GM18861 (cell line): ENCODE data around the gene FAT2.

Experiments
- ATAC-seq: cut with Tn5 transposase; IDR thresholded peaks from one replicate; pipeline ENCODE4 v1.9.1; 2021; ENCODE audit not compliant: unreplicated experiment

FAT2 gene

DNA sequence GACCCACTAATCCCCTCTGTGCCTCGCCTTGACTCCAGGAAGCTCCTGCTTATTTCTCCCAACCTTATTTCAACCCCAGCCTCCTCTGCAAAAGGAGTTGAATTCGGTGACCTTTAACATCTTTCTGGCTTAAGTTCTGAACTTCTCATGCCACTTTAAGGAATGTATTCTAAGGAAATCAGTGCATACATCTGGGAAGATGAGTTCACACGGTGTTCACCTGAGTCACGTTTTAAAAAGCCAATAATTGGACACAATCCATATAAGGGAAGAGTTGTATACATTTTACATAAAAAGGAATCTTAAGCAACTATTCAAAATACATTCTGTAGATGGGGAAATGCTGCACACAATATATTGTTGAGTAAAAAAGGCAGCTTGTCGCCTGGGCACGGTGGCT, 33.2 kb downstream of the FAT2 start:
- no peak for ATAC-seq

- no peak for ATAC-seq
Observed at GRCh38 chr5:151557466-151557865, 33.7 kb downstream of the FAT2 start.

DNA sequence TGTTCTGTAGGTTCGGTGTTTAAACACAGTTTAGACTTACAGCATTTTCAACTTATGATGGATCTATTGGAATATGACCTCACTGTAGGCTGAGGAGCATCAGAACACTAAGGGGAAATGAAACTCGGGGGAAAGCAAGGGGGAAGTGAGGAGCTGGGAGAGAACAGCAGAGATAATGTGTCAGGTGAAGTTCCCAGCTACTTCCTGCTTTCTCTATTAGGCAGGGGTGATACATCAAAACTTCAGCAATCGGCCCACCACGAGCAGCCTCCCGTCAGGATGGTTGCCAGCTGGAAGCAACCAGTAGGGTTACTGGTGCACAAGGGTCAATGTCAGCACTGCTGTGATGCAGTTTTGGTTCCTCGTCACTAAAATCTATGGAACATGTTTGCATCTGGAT, 34.3 kb downstream of the FAT2 start:
- no peak for ATAC-seq

DNA sequence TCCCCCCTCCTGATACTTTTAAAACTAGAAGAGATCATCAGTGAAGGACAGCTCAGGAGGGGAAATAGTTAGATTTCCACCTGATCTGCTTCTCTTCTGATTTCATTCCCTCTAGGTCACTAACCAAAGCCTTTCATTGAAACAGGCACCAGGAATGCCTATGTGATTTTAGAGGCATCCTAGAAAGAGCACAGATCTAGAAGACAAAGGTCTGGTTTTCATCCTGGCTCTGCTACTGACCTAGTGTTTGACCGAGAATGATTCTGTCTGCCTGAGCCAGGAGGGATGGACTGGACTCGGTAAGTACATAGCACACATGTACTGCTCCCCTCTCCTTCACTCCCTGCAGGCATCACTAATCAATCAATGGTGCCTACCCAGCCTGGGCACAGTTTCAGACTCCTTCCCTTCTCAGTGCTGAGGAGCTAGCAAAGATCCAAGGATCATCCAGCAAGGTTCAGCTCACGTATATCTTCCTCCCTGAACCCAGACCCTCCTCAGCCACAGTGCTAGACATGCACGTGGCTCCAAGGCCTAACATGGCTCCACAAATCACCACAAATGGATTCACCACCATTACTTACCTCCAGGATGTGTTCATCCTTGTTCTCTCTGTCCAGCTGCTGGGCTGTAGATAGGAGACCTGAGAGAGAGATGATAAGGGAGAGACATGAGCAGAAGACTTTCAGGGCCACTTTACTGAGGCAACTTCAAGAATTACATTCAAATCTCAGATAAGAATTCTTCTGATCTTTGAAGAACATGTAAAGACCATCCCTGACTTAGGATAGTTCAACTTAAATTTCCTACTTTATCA, 35.2 kb downstream of the FAT2 start:
- ATAC-seq = no peak

- ATAC-seq = no peak
Observed at GRCh38 chr5:151553695-151554094, 37.4 kb downstream of the FAT2 start.

GRCh38 chr5:151553130-151553670, 37.9 kb downstream of the FAT2 start:
- no peak for ATAC-seq

DNA sequence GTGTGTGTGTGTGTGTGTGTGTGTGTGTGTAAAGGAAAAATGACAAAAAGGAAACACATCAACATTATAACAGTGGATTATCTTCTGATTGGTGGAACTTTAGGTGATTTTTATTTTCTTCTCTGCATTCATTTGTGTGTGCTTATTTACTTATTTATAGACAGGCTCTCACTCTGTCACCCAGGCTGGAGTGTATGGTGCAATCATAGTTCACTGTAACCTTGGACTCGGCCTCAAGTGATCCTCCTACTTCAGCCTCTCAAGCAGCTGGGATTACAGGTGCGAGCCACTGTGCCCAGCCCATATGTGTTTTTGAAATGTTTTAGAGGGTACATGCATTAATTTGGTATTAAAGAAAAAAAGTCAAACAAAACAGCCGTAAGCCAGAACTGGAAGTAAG, 39.1 kb downstream of the FAT2 start:
- no peak for ATAC-seq

DNA sequence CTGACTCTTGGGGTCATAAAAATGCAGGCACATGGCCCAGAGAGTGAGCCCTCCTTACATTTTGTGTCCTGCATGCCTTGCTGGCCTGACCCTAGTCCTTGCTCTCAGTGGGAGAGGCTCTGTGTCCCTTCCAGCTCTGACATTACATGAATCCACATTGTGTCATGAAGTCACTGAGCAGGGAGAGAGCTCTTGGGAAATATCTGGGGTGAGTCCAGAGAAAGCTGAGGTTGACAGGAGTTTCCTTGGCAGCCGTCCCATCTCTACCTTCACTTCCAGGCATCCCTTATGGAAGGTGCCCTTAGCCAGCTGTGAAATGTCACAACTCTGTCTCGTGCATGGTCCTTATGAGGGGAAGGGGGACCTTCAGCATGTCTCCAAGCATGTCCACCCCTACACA, 41.0 kb downstream of the FAT2 start:
- no peak for ATAC-seq

DNA sequence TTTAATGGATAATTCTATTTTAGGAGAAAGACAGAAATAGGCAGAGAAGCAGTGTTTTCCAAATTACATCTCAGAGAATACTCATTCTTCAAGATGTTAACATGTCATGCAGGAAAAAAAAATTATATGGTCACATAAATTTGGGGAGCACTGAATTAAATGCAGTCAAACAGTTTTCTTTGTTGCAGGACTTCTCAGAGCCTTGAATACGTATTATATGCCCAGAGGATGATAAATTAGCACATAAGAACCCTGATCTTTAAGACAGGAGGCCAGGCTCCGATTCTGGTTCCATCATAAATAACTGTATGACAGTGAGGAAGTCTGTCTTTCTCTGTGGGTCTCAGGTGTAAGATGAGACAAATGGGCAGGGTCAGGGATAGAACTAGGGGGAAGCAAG, 41.4 kb downstream of the FAT2 start:
- ATAC-seq = no peak

DNA sequence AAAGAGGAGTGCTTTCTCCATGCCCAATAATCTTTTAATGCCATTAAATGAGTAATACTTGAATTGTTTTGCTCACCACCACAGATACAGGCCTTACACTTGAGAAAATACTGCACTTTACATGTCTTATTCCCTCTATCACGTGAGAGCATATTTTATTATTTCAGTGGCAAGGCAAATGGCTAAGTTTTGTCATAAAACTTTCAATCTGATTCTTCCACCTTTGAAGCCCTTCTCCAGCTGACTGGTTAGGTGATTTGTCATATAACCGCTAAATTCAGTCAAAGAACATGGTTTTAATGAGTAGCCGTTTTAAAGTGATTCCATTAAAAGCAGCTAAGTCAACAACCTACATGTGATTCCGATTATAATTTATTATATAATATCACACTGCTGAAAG, 43.8 kb downstream of the FAT2 start:
- ATAC-seq = no peak

GRCh38 chr5:151541571-151541970, 49.6 kb downstream of the FAT2 start:
- ATAC-seq = no peak
